HG03342 (cell line): Measurements from ENCODE around the gene TRIM49.
"Not testable (repeated sequence)": the region's sequence is repeated elsewhere in the genome, so short reads cannot be mapped to it uniquely, and the experiment has no call there.

ENCODE experiments used
- ATAC-seq: cut with Tn5 transposase; IDR thresholded peaks from one replicate; pipeline ENCODE4 v1.9.1; 2021; ENCODE audit warnings: mild to moderate bottlenecking, moderate library complexity; ENCODE audit not compliant: unreplicated experiment

Gene TRIM49, protein sequence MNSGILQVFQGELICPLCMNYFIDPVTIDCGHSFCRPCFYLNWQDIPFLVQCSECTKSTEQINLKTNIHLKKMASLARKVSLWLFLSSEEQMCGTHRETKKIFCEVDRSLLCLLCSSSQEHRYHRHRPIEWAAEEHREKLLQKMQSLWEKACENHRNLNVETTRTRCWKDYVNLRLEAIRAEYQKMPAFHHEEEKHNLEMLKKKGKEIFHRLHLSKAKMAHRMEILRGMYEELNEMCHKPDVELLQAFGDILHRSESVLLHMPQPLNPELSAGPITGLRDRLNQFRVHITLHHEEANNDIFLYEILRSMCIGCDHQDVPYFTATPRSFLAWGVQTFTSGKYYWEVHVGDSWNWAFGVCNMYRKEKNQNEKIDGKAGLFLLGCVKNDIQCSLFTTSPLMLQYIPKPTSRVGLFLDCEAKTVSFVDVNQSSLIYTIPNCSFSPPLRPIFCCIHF

DNA sequence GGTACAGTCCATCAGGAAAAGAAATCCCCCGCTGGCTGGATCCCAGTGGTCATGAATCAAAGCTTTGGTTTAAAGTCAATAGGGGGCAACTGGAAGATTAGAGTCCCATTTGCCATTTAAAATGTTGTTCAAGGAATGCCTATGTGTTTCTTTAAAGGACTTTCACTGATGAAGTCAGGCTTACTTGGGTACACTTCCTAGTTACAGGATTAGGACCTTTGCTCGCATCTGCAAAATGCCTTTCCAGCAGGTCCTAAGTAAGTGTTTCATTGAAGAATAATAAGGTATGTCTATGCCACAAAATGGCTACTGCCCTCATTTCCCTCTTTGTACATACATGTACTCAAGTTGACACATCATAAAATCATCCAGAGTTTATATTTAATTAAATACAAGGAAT is at the start of gene TRIM49:
Gene TRIM49 (minus strand): TSS at position 101 of the 400 bp plus-strand sequence. CDS start 4,106 bp downstream, outside the sequence.
- not testable (repeated sequence) for ATAC-seq

GRCh38 chr11:89826694-89827093 is 18.3 kb upstream of the TRIM49 start:
- ATAC-seq, result not testable (repeated sequence)

GRCh38 chr11:89820008-89820407 is 11.6 kb upstream of the TRIM49 start:
- ATAC-seq, result not testable (repeated sequence)

DNA sequence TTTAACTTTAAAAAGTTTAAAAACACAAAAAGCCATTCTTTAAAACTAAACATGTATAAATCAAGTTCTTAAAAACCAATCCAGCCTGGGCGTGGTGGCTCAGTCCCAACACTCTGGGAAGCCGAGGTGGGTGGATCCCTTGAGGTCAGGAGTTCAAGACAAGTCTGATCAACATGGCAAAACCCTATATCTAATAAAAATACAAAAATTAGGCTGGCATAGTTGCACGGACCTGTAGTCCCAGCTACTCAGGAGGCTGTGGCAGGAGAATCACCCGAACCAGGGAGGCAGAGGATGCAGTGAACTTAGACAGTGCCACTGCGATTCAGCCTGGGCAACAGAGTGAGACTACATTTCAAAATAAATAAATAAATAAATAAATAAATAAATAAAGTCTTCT is 5.2 kb upstream of the TRIM49 start:
- ATAC-seq, result not testable (repeated sequence)

DNA sequence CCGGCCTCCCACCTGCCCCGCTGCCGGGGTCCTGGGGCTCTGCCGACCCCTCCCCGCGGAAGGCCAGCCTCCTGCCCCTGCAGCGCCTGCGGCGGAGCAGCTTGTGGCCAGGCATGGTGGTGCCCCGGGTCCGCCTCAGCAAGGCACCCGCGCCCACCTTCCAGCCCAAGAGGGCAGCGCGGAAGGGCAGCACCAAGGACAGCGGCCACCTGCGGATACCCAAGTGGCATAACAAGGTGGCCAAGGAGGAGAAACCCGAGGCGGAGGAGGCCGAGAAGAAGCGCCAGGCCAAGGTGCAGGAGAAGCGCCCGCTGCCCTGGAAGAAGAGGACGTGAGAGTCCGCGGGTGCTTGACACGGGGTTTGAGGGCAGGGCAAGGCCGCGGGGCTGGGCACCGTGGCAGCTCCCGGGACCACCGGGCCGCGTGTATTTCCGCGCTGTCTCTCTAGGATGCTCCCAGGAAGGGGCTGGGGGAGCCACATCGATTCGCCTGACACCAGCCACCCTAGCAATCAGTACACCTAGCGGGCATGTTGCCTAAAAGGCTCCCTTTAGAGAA is 20.8 kb downstream of the TRIM49 start:
- ATAC-seq, result not testable (repeated sequence)

DNA sequence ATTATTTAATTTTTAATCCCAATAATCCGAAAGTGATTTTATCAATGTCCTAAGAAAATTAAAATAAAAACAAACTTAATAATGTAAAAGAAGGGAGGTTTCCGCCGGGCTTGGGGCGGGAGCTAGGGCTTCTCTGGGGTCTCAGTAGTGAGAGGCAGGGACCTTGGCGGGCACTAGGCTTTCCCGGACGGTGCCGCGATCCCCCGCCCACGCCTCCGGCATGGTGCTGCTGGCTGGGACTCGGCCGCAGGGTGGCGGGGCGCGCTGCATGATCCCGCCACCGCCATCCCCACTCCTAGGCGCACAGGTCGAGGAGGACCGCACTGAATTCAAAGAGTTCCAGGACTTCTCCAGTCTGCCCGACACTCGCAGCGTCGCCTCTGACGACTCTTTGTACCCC is 22.6 kb downstream of the TRIM49 start:
- ATAC-seq, result not testable (repeated sequence)

DNA sequence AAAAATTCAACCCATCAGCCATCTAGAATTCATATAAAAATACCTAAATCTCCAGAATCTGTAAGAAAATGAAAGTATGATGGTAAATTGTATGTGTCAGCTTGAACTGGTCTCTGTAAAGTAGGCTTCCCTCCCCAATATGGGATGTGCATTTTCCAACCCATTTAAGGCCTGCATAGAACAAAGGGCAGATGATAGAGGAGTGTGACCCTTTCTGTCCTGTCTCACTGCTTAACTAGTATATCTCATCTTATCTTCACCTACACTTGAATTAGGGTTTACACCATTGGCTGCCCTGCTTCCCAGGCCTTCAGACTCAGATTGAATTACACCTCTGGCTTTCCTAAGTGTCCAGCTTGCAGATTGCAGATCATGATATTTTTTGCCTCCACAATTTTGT is 57.6 kb downstream of the TRIM49 start:
- ATAC-seq, result not testable (repeated sequence)
